Neural progenitor cell (in vitro differentiated cells): ENCODE measurements around the gene MPP4. TPM values are rescaled to one million over a fixed set of nuclear protein-coding genes. Genes with fewer than 3 reads are reported as not detected.

Experiments
- DNase-seq: peaks from one replicate; pipeline ENCODE4 v3.0.0-alpha.2; 2016; ENCODE audit warnings: low spot score
- H2AFZ ChIP-seq: fragments of 200-600 bp; sonication (generic); replicated peaks from 2 replicates; pipeline ENCODE4 v1.6.1; 2016; ENCODE audit warnings: antibody characterized with exemption
- H3F3A ChIP-seq: fragments of 200-600 bp; sonication (generic); 2 replicates; pipeline ENCODE4 v1.6.1; 2016; ENCODE audit warnings: antibody characterized with exemption, low read depth
- H3K27ac ChIP-seq: fragments of 200-600 bp; sonication (generic); 2 replicates; pipeline ENCODE4 v1.5.1; 2016; ENCODE audit warnings: mild to moderate bottlenecking
- H3K27me3 ChIP-seq: fragments of 200-600 bp; sonication (generic); 2 replicates; pipeline ENCODE4 v1.6.1; 2016; ENCODE audit warnings: mild to moderate bottlenecking, moderate library complexity
- H3K36me3 ChIP-seq: fragments of 200-600 bp; sonication (generic); 2 replicates; pipeline ENCODE4 v1.5.1; 2016
- H3K4me1 ChIP-seq: fragments of 200-600 bp; sonication (generic); 2 replicates; pipeline ENCODE4 v1.6.1; 2016; ENCODE audit warnings: mixed run types
- H3K4me2 ChIP-seq: fragments of 200-600 bp; sonication (generic); 2 replicates; pipeline ENCODE4 v1.6.1; 2016
- H3K4me3 ChIP-seq: fragments of 200-600 bp; sonication (generic); 2 replicates; pipeline ENCODE4 v1.5.1; 2016
- H3K79me2 ChIP-seq: fragments of 200-600 bp; sonication (generic); 2 replicates; pipeline ENCODE4 v1.6.1; 2016; ENCODE audit warnings: low read depth
- H3K9ac ChIP-seq: fragments of 200-600 bp; sonication (generic); 2 replicates; pipeline ENCODE4 v1.6.1; 2016
- H3K9me3 ChIP-seq: fragments of 200-600 bp; sonication (generic); 2 replicates; pipeline ENCODE4 v1.5.1; 2016; ENCODE audit warnings: low read depth
- H4K20me1 ChIP-seq: fragments of 200-600 bp; sonication (generic); 2 replicates; pipeline ENCODE4 v1.6.1; 2016; ENCODE audit warnings: low read depth
- H3K27ac Mint-ChIP-seq: 3 replicates; pipeline ENCODE4 v1.8.0; 2021; ENCODE audit warnings: mixed read lengths
- H3K27me3 Mint-ChIP-seq: 2 replicates; pipeline ENCODE4 v1.8.0; 2022; ENCODE audit warnings: low read depth, mild to moderate bottlenecking, inconsistent platforms, moderate library complexity, mixed read lengths; ENCODE audit not compliant: insufficient read depth
- H3K36me3 Mint-ChIP-seq: 3 replicates; pipeline ENCODE4 v1.8.0; 2021; ENCODE audit warnings: mixed read lengths
- H3K4me1 Mint-ChIP-seq: 3 replicates; pipeline ENCODE4 v1.8.0; 2021; ENCODE audit warnings: mixed read lengths
- H3K4me3 Mint-ChIP-seq: 3 replicates; pipeline ENCODE4 v1.8.0; 2021; ENCODE audit warnings: mild to moderate bottlenecking, moderate library complexity, mixed read lengths
- H3K9me3 Mint-ChIP-seq: 3 replicates; pipeline ENCODE4 v1.8.0; 2020; ENCODE audit warnings: mixed read lengths
- CTCF ChIP-seq: fragments of 200-600 bp; sonication (generic); IDR thresholded peaks from 2 replicates; pipeline ENCODE4 v1.5.1; 2017; ENCODE audit warnings: antibody characterized with exemption, mild to moderate bottlenecking
- EZH2 ChIP-seq: fragments of 200-600 bp; sonication (generic); IDR thresholded peaks from 2 replicates; pipeline ENCODE4 v1.6.1; 2017; ENCODE audit warnings: antibody characterized with exemption, mild to moderate bottlenecking, moderate library complexity
- EZH2phosphoT487 ChIP-seq: fragments of 200-600 bp; sonication (generic); IDR thresholded peaks from 2 replicates; pipeline ENCODE4 v1.6.1; 2017; ENCODE audit warnings: antibody characterized with exemption
- total RNA-seq: library from RNA; depleted of rRNA; stranded (reverse); fragments of >200 nt; gene quantifications from 2 replicates; pipeline ENCODE4 v1.2.3, GENCODE V29; 2015; ENCODE audit warnings: low replicate concordance

MPP4 gene
- total RNA-seq, 1 donor from 2014 or later, result not detected

- Mint-ChIP-seq H3K4me1 (no peaks in the 10 kb centered on the region), H3K36me3 (peaks cover 40% of the 10 kb centered on the region), H3K9me3 (peaks cover 2% of the 10 kb centered on the region), H3K27me3 (no peaks in the 10 kb centered on the region), H3K27ac (no peak overlapping the region), H3K4me3 (no peak overlapping the region)
- TF ChIP-seq EZH2phosphoT487, result no peak
- Histone ChIP-seq H4K20me1 (no peaks in the 10 kb centered on the region), H3F3A (no peaks in the 10 kb centered on the region), H3K79me2 (no peaks in the 10 kb centered on the region), H3K9me3 (no peaks in the 10 kb centered on the region), H3K4me2 (no peak overlapping the region), H3K27ac (no peak overlapping the region), H3K36me3 (peaks cover 14% of the 10 kb centered on the region), H2AFZ (no peak overlapping the region), H3K4me1 (no peaks in the 10 kb centered on the region), H3K4me3 (no peak overlapping the region), H3K27me3 (no peaks in the 10 kb centered on the region), H3K9ac (no peak overlapping the region)
- DNase-seq, result no peak
Observed at GRCh38 chr2:201715459-201715858, 17.0 kb upstream of the MPP4 start.

GRCh38 chr2:201712726-201713125 is 14.3 kb upstream of the MPP4 start:
- Mint-ChIP-seq H3K4me1 (peaks cover 2% of the 10 kb centered on the region), H3K36me3 (peaks cover 30% of the 10 kb centered on the region), H3K27me3 (no peaks in the 10 kb centered on the region), H3K9me3 (no peaks in the 10 kb centered on the region), H3K4me3 (no peak overlapping the region), H3K27ac (no peak overlapping the region)
- TF ChIP-seq EZH2 (no peak), CTCF (no peak), EZH2phosphoT487 (no peak)
- Histone ChIP-seq H3K36me3 (peaks cover 7% of the 10 kb centered on the region), H3K27ac (no peak overlapping the region), H3K4me1 (no peaks in the 10 kb centered on the region), H3K4me2 (no peak overlapping the region), H3F3A (no peaks in the 10 kb centered on the region), H4K20me1 (no peaks in the 10 kb centered on the region), H3K4me3 (no peak overlapping the region), H3K79me2 (no peaks in the 10 kb centered on the region), H3K9me3 (no peaks in the 10 kb centered on the region), H3K27me3 (no peaks in the 10 kb centered on the region), H3K9ac (no peak overlapping the region), H2AFZ (no peak overlapping the region)
- DNase-seq, result no peak

GRCh38 chr2:201709747-201710146 is 11.3 kb upstream of the MPP4 start:
- Histone ChIP-seq H3K79me2 (no peaks in the 10 kb centered on the region), H3K9ac (no peak overlapping the region), H3K4me3 (no peak overlapping the region), H3K27ac (no peak overlapping the region), H3K4me1 (no peaks in the 10 kb centered on the region), H3K9me3 (no peaks in the 10 kb centered on the region), H3F3A (no peaks in the 10 kb centered on the region), H4K20me1 (no peaks in the 10 kb centered on the region), H2AFZ (no peak overlapping the region), H3K36me3 (peaks cover 4% of the 10 kb centered on the region), H3K27me3 (no peaks in the 10 kb centered on the region), H3K4me2 (no peak overlapping the region)
- TF ChIP-seq EZH2phosphoT487, result no peak
- no peak for TF ChIP-seq EZH2
- TF ChIP-seq CTCF, result no peak
- H3K4me3 Mint-ChIP-seq, result no peak overlapping the region
- H3K4me1 Mint-ChIP-seq, result peaks cover 2% of the 10 kb centered on the region
- no peaks in the 10 kb centered on the region for H3K9me3 Mint-ChIP-seq
- peaks cover 22% of the 10 kb centered on the region for H3K36me3 Mint-ChIP-seq
- H3K27me3 Mint-ChIP-seq, result no peaks in the 10 kb centered on the region
- H3K27ac Mint-ChIP-seq, result no peak overlapping the region
- no peak for DNase-seq

- no peaks in the 10 kb centered on the region for H3K27me3 ChIP-seq
- no peak for TF ChIP-seq EZH2phosphoT487
- TF ChIP-seq EZH2, result no peak
- no peak for TF ChIP-seq CTCF
- no peak overlapping the region for H3K4me2 ChIP-seq
- H3K4me3 Mint-ChIP-seq, result no peak overlapping the region
- H3K9me3 Mint-ChIP-seq, result no peaks in the 10 kb centered on the region
- peaks cover 17% of the 10 kb centered on the region for H3K36me3 Mint-ChIP-seq
- H2AFZ ChIP-seq, result no peak overlapping the region
- no peak overlapping the region for H3K4me3 ChIP-seq
- no peaks in the 10 kb centered on the region for H3F3A ChIP-seq
- H3K79me2 ChIP-seq, result no peaks in the 10 kb centered on the region
- no peaks in the 10 kb centered on the region for H3K9me3 ChIP-seq
- no peak overlapping the region for H3K27ac ChIP-seq
- no peak overlapping the region for H3K9ac ChIP-seq
- H3K27me3 Mint-ChIP-seq, result no peaks in the 10 kb centered on the region
- no peaks in the 10 kb centered on the region for H3K36me3 ChIP-seq
- no peaks in the 10 kb centered on the region for H3K4me1 ChIP-seq
- no peak overlapping the region for H3K27ac Mint-ChIP-seq
- no peaks in the 10 kb centered on the region for H4K20me1 ChIP-seq
- H3K4me1 Mint-ChIP-seq, result peaks cover 2% of the 10 kb centered on the region
- DNase-seq, result no peak
Observed at GRCh38 chr2:201709049-201709448, 10.6 kb upstream of the MPP4 start.
